OCI-LY3 (cell line): ENCODE measurements around the gene DNAI2.

ENCODE experiments used
- H2AFZ ChIP-seq: fragments of 200-600, 300-600 bp; shearing (Covaris generic); 2 replicates; pipeline ENCODE4 v1.6.0; 2014; ENCODE audit warnings: antibody characterized with exemption, low read depth, low read length
- H3K27ac ChIP-seq: fragments of 200-600, 300-600 bp; sonication (generic); 2 replicates; pipeline ENCODE4 v1.5.1; 2014; ENCODE audit warnings: mild to moderate bottlenecking, low read length, moderate library complexity, mixed read lengths
- H3K27me3 ChIP-seq: fragments of 200-600, 300-600 bp; sonication (generic); 2 replicates; pipeline ENCODE4 v1.6.1; 2014; ENCODE audit warnings: low read depth, low read length, mixed read lengths
- H3K36me3 ChIP-seq: fragments of 200-600, 300-600 bp; sonication (generic); replicated peaks from 2 replicates; pipeline ENCODE3; 2014; ENCODE audit warnings: low read depth, low read length, mixed read lengths
- H3K4me1 ChIP-seq: fragments of 300-600, 200-600 bp; sonication (generic); 2 replicates; pipeline ENCODE4 v1.6.1; 2014; ENCODE audit warnings: low read length, mixed read lengths
- H3K4me2 ChIP-seq: fragments of 200-600, 300-600 bp; sonication (generic); 2 replicates; pipeline ENCODE4 v1.6.1; 2014; ENCODE audit warnings: low read length, mixed read lengths
- H3K4me3 ChIP-seq: fragments of 300-600, 200-600 bp; sonication (generic); 2 replicates; pipeline ENCODE4 v1.5.1; 2014; ENCODE audit warnings: antibody characterized with exemption, mild to moderate bottlenecking, low read length, moderate library complexity
- H3K79me2 ChIP-seq: fragments of 300-600, 200-600 bp; shearing (Covaris generic); 2 replicates; pipeline ENCODE4 v1.6.1; 2014; ENCODE audit warnings: mild to moderate bottlenecking, low read length, mixed read lengths
- H3K9ac ChIP-seq: fragments of 300-600, 200-600 bp; shearing (Covaris generic); 2 replicates; pipeline ENCODE4 v1.6.0; 2014; ENCODE audit warnings: mild to moderate bottlenecking, low read length, moderate library complexity
- H3K9me3 ChIP-seq: fragments of 200-600, 300-600 bp; shearing (Covaris generic); 2 replicates; pipeline ENCODE4 v1.6.1; 2014; ENCODE audit warnings: low read length, mixed read lengths; ENCODE audit not compliant: insufficient read depth
- H4K20me1 ChIP-seq: fragments of 200-600, 300-600 bp; sonication (generic); 2 replicates; pipeline ENCODE4 v1.6.1; 2016; ENCODE audit warnings: low read length, mixed read lengths; ENCODE audit not compliant: insufficient read depth
- CTCF ChIP-seq: fragments of 200-600, 300-600 bp; sonication (generic); IDR thresholded peaks from 2 replicates; pipeline ENCODE4 v1.5.1; 2014; ENCODE audit warnings: antibody characterized with exemption, low read length, low read depth
- EZH2phosphoT487 ChIP-seq: fragments of 200-600 bp; shearing (Covaris generic); IDR thresholded peaks from 2 replicates; pipeline ENCODE4 v1.6.1; 2018; ENCODE audit warnings: antibody characterized with exemption, mixed run types, low read depth

DNAI2 gene

GRCh38 chr17:74342224-74342623, 68.2 kb downstream of the DNAI2 start:
- no peak overlapping the region for H2AFZ ChIP-seq
- no peaks in the 10 kb centered on the region for H3K4me1 ChIP-seq
- H3K36me3 ChIP-seq, result no peaks in the 10 kb centered on the region
- H3K4me2 ChIP-seq, result no peak overlapping the region
- no peak overlapping the region for H3K4me3 ChIP-seq
- TF ChIP-seq EZH2phosphoT487, result no peak
- TF ChIP-seq CTCF, result no peak
- no peaks in the 10 kb centered on the region for H3K9me3 ChIP-seq
- peaks cover 7% of the 10 kb centered on the region for H3K27me3 ChIP-seq
- no peak overlapping the region for H3K27ac ChIP-seq
- H3K79me2 ChIP-seq, result no peaks in the 10 kb centered on the region
- no peak overlapping the region for H3K9ac ChIP-seq
- H4K20me1 ChIP-seq, result no peaks in the 10 kb centered on the region

GRCh38 chr17:74343121-74343520, 69.1 kb downstream of the DNAI2 start:
- no peak overlapping the region for H3K27ac ChIP-seq
- H3K27me3 ChIP-seq, result peaks cover 3% of the 10 kb centered on the region
- no peaks in the 10 kb centered on the region for H3K4me1 ChIP-seq
- no peak overlapping the region for H3K4me3 ChIP-seq
- no peaks in the 10 kb centered on the region for H3K9me3 ChIP-seq
- H3K79me2 ChIP-seq, result no peaks in the 10 kb centered on the region
- TF ChIP-seq CTCF, result no peak
- no peak for TF ChIP-seq EZH2phosphoT487
- no peak overlapping the region for H3K9ac ChIP-seq
- H4K20me1 ChIP-seq, result no peaks in the 10 kb centered on the region
- H3K36me3 ChIP-seq, result no peaks in the 10 kb centered on the region
- H2AFZ ChIP-seq, result no peak overlapping the region
- H3K4me2 ChIP-seq, result no peak overlapping the region

GRCh38 chr17:74343526-74344284, 69.7 kb downstream of the DNAI2 start:
- Histone ChIP-seq H3K9me3 (no peaks in the 10 kb centered on the region), H3K4me3 (no peak overlapping the region), H3K9ac (no peak overlapping the region), H3K4me2 (no peak overlapping the region), H3K27ac (no peak overlapping the region), H3K36me3 (no peaks in the 10 kb centered on the region), H2AFZ (no peak overlapping the region), H3K27me3 (no peaks in the 10 kb centered on the region; the same call in 1 of the 2 replicates), H3K79me2 (no peaks in the 10 kb centered on the region), H3K4me1 (no peaks in the 10 kb centered on the region), H4K20me1 (no peaks in the 10 kb centered on the region)
- TF ChIP-seq CTCF (no peak), EZH2phosphoT487 (no peak)

GRCh38 chr17:74344658-74345057, 70.6 kb downstream of the DNAI2 start:
- no peak for TF ChIP-seq CTCF
- no peak for TF ChIP-seq EZH2phosphoT487
- H3K27me3 ChIP-seq, result no peaks in the 10 kb centered on the region; the same call in 1 of the 2 replicates

More at GRCh38 chr17:74344658-74345057, 70.6 kb downstream of the DNAI2 start:
- no peaks in the 10 kb centered on the region for H4K20me1 ChIP-seq
- no peaks in the 10 kb centered on the region for H3K36me3 ChIP-seq
- H3K4me1 ChIP-seq, result no peaks in the 10 kb centered on the region
- H3K4me2 ChIP-seq, result no peak overlapping the region
- H3K9ac ChIP-seq, result no peak overlapping the region
- no peak overlapping the region for H3K4me3 ChIP-seq
- H2AFZ ChIP-seq, result no peak overlapping the region
- H3K9me3 ChIP-seq, result no peaks in the 10 kb centered on the region
- no peaks in the 10 kb centered on the region for H3K79me2 ChIP-seq
- H3K27ac ChIP-seq, result no peak overlapping the region
